ENCODE data around the gene ZNF556. TPM values are rescaled to one million over a fixed set of nuclear protein-coding genes. Genes with fewer than 3 reads are reported as not detected.

ZNF556 gene
- total and polyA plus RNA-seq, 12 donors: 0.03 to 0.45 (median 0.11) TPM; not detected in 3

- Histone ChIP-seq H3K4me1 (replicated peaks in 1 of 2) (no peaks in the 10 kb centered on the region), H3K36me3 (replicated peaks in 1 of 2) (peaks cover 0 to 29% of the 10 kb centered on the region in 2 donors), H3K9me3 (replicated peaks in 1 of 3) (peaks cover 0 to 53% (median 8%) of the 10 kb centered on the region in 3 donors), H3K27me3 (no peaks in the 10 kb centered on the region), H3K4me3 (no peak overlapping the region), H3K27ac (no peak overlapping the region)
- DNase-seq: no peak
- intact Hi-C loops (cut with DNase I): no loop called here
- TF ChIP-seq POLR2A (IDR thresholded peaks at IDR 0.05): no peak
- TF ChIP-seq, protein P1, sequence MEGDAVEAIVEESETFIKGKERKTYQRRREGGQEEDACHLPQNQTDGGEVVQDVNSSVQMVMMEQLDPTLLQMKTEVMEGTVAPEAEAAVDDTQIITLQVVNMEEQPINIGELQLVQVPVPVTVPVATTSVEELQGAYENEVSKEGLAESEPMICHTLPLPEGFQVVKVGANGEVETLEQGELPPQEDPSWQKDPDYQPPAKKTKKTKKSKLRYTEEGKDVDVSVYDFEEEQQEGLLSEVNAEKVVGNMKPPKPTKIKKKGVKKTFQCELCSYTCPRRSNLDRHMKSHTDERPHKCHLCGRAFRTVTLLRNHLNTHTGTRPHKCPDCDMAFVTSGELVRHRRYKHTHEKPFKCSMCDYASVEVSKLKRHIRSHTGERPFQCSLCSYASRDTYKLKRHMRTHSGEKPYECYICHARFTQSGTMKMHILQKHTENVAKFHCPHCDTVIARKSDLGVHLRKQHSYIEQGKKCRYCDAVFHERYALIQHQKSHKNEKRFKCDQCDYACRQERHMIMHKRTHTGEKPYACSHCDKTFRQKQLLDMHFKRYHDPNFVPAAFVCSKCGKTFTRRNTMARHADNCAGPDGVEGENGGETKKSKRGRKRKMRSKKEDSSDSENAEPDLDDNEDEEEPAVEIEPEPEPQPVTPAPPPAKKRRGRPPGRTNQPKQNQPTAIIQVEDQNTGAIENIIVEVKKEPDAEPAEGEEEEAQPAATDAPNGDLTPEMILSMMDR (IDR thresholded peaks at IDR 0.05): no peak
- 97 to 98% (median 98%) methylated on average over 3 of the region's 3 CpGs for WGBS, 4 donors
Measured at GRCh38 chr19:2854849-2855248, 12.3 kb upstream of the ZNF556 start.

DNA sequence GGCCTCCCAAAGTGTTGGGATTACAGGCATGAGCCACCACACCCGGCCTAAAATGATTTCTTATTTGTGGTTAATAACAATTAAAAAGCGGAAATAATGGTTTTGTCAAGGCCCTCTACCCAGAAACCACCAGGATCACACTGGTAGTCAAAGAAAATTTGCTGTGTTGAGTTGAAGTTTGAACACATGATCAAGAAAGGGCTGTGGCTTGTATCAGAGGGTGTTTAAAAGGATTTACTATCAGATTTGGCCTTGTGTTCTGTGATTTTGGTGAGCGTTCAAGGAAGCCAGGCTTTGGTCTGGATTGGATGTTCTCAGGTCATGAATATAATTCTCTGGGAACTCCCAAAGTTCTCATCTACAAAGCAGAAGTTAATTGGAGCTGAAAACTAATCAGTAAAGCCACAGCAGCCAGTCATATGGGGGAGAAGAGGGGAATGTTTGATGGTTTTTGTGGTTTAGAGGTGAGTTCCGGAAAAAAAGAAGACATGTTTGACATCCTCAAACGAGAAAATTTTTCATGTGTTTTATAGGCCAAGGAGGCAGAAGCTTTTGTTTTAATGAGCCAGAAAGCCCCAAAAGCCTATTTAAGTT is 10.6 kb upstream of the ZNF556 start:
- Histone ChIP-seq H3K27me3 (no peaks in the 10 kb centered on the region), H3K36me3 (replicated peaks in 1 of 2) (peaks cover 0 to 19% of the 10 kb centered on the region in 2 donors), H3K9me3 (replicated peaks in 1 of 3) (peaks cover 0 to 42% (median 8%) of the 10 kb centered on the region in 3 donors), H3K4me1 (replicated peaks in 1 of 2) (no peaks in the 10 kb centered on the region), H3K4me3 (no peak overlapping the region), H3K27ac (no peak overlapping the region)
- no peak for DNase-seq
- intact Hi-C loops (cut with DNase I): no loop called here
- WGBS, 4 donors: 90 to 97% (median 93%) methylated on average over 5 of the region's 5 CpGs
- no peak for TF ChIP-seq POLR2A (IDR thresholded peaks at IDR 0.05)
- TF ChIP-seq, protein P1 (IDR thresholded peaks at IDR 0.05): no peak

GRCh38 chr19:2858864-2859263 is 8.3 kb upstream of the ZNF556 start:
- Histone ChIP-seq H3K36me3 (replicated peaks in 1 of 2) (no peaks in the 10 kb centered on the region), H3K9me3 (replicated peaks in 1 of 3) (peaks cover 0 to 18% (median 8%) of the 10 kb centered on the region in 3 donors), H3K4me3 (no peak overlapping the region), H3K27ac (no peak overlapping the region), H3K27me3 (no peaks in the 10 kb centered on the region), H3K4me1 (replicated peaks in 1 of 2) (no peaks in the 10 kb centered on the region)
- DNase-seq: no peak
- intact Hi-C loops (cut with DNase I): no loop called here
- TF ChIP-seq POLR2A (IDR thresholded peaks at IDR 0.05): no peak
- TF ChIP-seq, protein P1 (IDR thresholded peaks at IDR 0.05): no peak
- WGBS, 4 donors: 64 to 75% (median 73%) methylated on average over 24 to 27 of the region's 27 CpGs

DNA sequence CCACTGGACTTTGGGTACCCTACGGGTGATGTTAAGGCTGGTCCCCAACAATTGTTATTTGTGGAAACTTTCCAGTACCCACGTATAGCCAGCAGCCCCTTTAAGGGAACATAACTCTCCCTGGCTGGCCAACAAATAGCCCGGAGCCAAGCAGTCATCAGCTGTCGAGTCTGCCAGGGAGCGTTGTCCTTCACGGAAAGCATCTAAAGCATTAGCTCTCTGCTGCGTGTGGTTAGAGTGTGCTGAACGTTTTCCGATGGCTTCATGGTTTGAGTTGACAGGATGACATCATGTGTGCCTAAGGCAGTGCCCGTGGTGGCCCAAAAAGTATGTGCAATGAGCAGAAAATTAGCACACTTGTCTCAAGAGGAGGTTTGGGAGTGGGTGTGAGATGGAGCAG is 3.3 kb upstream of the ZNF556 start:
- 53 to 70% (median 54%) methylated on average over 10 of the region's 10 CpGs for WGBS, 4 donors
- Histone ChIP-seq H3K36me3 (replicated peaks in 1 of 2) (no peaks in the 10 kb centered on the region), H3K27me3 (no peaks in the 10 kb centered on the region), H3K9me3 (replicated peaks in 1 of 3) (no peaks in the 10 kb centered on the region), H3K4me3 (no peak overlapping the region), H3K4me1 (replicated peaks in 1 of 2) (no peaks in the 10 kb centered on the region), H3K27ac (no peak overlapping the region)
- intact Hi-C loops (cut with DNase I): no loop called here
- DNase-seq: no peak
- TF ChIP-seq, protein P1 (IDR thresholded peaks at IDR 0.05): no peak
- TF ChIP-seq POLR2A (IDR thresholded peaks at IDR 0.05): no peak

Measured in adrenal gland (tissue), 12 donors.